Stimulated activated effector memory CD8-positive, alpha-beta T cell treated with anti-CD3 and anti-CD28 coated beads, Interleukin-12 subunit alpha, Interleukin-12 subunit beta, amount 100 ng/mL, for 72 hours (primary cell): ENCODE measurements around the gene DUOX1.
A peak's percentile ranks its signal among the peaks of the same experiment; 100 is the strongest.

Experiments used
- ATAC-seq: fragments of 150-1000 bp; cut with Tn5 transposase; 2 replicates; pipeline ENCODE4 v1.10.0; 2021
- DNase-seq, 2 donors: peaks; one replicate each; pipeline ENCODE4 v3.0.0; 2021 to 2022; ENCODE audit warnings: low spot score in 2 of 2
- H3K27ac Mint-ChIP-seq: one replicate; pipeline ENCODE4 v1.8.0; 2022; ENCODE audit warnings: mild to moderate bottlenecking, mixed read lengths
- H3K36me3 Mint-ChIP-seq: one replicate; pipeline ENCODE4 v1.8.0; 2022; ENCODE audit warnings: mild to moderate bottlenecking, mixed read lengths
- H3K4me1 Mint-ChIP-seq: one replicate; pipeline ENCODE4 v1.8.0; 2022; ENCODE audit warnings: mixed read lengths
- H3K4me3 Mint-ChIP-seq: one replicate; pipeline ENCODE4 v1.8.0; 2022; ENCODE audit warnings: mild to moderate bottlenecking, mixed read lengths
- H3K9me3 Mint-ChIP-seq: one replicate; pipeline ENCODE4 v1.8.0; 2022; ENCODE audit warnings: mixed read lengths

Gene DUOX1

DNA sequence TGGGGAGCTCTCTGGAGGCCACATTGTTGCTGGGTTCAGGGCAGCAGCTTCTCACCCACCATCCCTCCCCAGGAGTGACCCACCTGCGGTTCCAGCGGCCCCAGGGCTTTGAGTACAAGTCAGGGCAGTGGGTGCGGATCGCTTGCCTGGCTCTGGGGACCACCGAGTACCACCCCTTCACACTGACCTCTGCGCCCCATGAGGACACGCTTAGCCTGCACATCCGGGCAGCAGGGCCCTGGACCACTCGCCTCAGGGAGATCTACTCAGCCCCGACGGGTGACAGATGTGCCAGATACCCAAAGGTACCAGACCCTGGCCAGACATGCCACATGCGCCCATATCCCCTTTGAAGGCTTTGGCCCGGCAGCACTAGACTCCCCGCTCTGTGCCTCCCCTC lies 31.9 kb downstream of the DUOX1 start:
- Mint-ChIP-seq H3K9me3 (no peaks in the 10 kb centered on the region), H3K4me3 (no peak overlapping the region), H3K27ac (peak overlapping the region; percentile 78), H3K36me3 (peaks cover 71% of the 10 kb centered on the region), H3K4me1 (peaks cover 60% of the 10 kb centered on the region)
- DNase-seq (no peak), ATAC-seq (no peak)

DNA sequence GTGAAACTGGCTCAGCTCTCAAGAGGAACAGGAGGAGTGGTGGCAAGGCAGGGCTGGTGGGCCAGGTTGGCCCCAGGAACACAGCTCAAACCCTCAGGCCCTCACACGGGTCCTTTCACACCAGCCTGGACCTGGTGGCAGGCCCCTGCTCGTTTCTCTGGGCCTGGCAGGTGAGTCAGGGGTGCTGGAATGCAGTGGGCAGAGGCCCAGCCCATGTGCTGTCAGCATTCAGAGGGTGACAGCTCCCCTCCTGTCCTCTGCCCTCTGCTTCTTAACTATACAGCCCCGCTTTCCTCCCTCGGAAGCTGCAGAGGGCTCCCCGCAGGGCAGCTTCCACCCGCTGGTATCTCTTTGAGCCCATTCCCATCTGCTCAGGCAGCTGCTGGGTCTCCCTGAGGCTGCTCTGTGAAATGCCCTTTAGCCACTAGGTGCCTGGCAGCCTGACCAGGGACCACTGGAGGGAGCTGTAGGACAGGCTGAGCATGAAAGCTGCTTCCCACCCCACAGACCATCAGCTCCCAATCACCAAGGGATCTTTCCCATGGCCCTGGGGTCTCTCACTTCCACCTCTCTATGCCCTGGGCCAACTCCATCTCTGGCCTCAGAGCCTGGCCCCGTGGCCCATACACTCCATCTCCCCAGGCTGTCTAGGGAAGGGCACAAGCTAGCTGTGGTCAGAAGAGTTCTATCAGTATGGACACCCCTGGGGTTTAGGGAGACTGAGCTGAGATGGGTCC lies 33.1 kb downstream of the DUOX1 start:
- Mint-ChIP-seq H3K4me3 (no peak overlapping the region), H3K9me3 (no peaks in the 10 kb centered on the region), H3K27ac (peak overlapping the region; percentile 60), H3K36me3 (peaks cover 68% of the 10 kb centered on the region), H3K4me1 (peaks cover 52% of the 10 kb centered on the region)
- ATAC-seq (peak; percentile 40), DNase-seq (peak; percentile 42 to 75)

GRCh38 chr15:45163508-45163856 lies 33.7 kb downstream of the DUOX1 start:
- H3K9me3 Mint-ChIP-seq: no peaks in the 10 kb centered on the region
- peaks cover 53% of the 10 kb centered on the region for H3K4me1 Mint-ChIP-seq
- DNase-seq (no peak), ATAC-seq (no peak)
- no peak overlapping the region for H3K4me3 Mint-ChIP-seq
- H3K36me3 Mint-ChIP-seq: peaks cover 70% of the 10 kb centered on the region
- H3K27ac Mint-ChIP-seq: peak overlapping the region; percentile 60

DNA sequence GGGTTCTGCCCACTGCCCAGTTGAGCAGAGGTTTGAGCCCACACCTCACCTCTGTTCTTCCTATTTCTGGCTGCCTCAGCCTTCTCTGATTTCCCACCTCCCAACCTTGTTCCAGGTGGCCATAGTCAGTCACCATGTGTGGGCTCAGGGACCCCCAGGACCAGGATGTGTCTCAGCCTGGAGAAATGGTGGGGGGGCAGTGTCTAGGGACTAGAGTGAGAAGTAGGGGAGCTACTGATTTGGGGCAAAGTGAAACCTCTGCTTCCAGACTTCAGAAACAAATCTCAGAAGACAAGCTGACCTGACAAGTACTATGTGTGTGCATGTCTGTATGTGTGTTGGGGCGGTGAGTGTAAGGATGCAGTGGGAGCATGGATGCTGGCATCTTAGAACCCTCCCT lies 35.1 kb downstream of the DUOX1 start:
- H3K4me3 Mint-ChIP-seq: peak overlapping the region; percentile 64
- H3K4me1 Mint-ChIP-seq: peaks cover 50% of the 10 kb centered on the region
- H3K9me3 Mint-ChIP-seq: no peaks in the 10 kb centered on the region
- peak overlapping the region; percentile 84 for H3K27ac Mint-ChIP-seq
- peaks cover 66% of the 10 kb centered on the region for H3K36me3 Mint-ChIP-seq
- ATAC-seq (no peak), DNase-seq (no peak)

DNA sequence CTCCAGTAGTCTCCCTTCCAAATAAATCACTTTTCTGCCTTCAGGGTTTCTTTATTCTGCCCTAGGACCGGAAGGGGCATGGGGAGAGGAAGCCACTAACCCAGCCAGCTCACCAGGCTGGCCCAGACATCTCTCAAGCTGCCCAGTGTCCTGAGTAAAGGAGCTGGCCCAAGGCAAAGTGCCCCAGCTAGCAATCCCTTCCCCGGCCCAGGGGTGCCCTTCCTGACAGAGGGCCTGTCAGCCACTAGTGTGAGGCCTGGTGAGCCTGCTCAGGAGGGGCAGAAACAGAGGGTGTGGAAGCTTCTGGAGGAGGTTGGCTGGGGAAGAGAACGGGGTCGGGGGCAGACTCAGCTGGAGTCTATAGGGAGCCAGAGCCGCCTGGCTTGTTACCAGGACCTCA lies 35.7 kb downstream of the DUOX1 start:
- peaks cover 44% of the 10 kb centered on the region for H3K4me1 Mint-ChIP-seq
- peaks cover 60% of the 10 kb centered on the region for H3K36me3 Mint-ChIP-seq
- no peaks in the 10 kb centered on the region for H3K9me3 Mint-ChIP-seq
- DNase-seq (no peak), ATAC-seq (no peak)
- H3K27ac Mint-ChIP-seq: peak overlapping the region; percentile 84
- peak overlapping the region; percentile 64 for H3K4me3 Mint-ChIP-seq

DNA sequence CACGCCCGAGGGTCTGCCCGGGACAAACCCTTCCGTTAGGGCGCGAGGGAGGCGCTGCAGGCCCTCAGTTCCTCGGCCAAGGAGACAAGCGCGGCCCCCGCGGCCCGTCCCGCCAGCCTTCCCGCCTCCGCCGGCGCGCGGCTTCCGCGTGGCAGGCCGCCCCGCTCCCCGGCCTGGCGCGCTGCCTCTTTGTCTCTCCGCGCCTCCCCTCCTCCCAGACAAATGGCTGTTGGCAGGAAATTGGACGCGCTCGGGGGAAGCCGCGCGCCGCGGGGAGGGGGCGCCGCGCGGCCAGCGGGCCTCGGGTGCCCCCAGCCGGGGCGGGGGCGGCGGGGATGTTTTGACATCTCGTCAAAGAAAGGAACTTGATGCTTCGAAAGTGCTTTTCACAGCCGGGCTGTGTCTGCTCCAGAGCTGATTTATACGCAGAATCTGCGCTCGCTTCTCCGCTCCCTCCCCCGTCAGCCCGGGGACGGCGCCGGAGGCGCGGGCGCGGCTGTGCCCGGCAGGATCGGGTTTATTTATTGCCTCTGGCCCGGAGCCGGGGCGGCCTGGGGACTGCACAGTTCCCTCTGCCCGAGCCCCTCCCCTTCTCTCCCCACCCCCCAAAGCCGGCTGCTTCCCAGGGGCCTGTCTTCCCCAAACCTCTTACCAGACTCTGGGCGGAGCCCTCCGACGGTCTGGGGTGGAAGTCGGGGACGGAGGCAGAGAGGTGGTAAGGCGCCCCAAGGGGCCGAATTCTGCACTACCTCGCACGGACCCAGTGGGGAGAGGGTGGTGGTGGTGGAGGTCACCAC lies 37.2 kb downstream of the DUOX1 start:
- Mint-ChIP-seq H3K36me3 (peaks cover 45% of the 10 kb centered on the region), H3K27ac (peak overlapping the region; percentile 90), H3K9me3 (no peaks in the 10 kb centered on the region), H3K4me1 (peaks cover 40% of the 10 kb centered on the region), H3K4me3 (peak overlapping the region; percentile 64)
- ATAC-seq: peak; percentile 93
- DNase-seq: peak; percentile 72 to 93

DNA sequence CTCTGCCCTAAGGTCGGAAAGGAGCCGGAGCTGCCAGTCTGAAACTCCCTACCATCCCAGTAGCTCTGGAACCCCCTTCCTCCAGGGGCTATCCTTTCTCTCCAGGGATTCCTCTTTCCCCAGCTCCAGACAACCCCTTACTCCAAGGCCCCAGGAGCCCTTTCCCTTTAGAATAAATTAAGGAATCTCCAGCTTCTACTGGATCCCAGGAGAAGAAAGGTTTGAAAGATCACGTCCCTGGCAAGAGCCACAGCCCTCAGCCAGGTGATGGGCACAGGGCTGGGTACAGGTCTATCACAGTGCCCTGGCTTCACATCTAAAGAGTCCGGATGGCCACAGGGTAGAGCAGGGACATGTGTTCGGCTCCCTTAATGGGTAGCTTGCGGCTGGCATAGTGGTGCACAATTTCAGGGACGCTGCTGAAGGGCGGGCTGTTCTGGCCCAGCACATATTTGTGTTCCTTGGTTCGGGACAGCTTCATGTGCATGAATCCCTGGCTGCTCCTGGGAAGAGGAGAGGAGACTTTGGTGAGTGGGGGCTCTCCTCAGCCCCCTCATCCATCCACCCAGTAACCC lies 37.9 kb downstream of the DUOX1 start:
- Mint-ChIP-seq H3K4me3 (peak overlapping the region; percentile 64), H3K9me3 (no peaks in the 10 kb centered on the region), H3K27ac (peak overlapping the region; percentile 90), H3K36me3 (peaks cover 38% of the 10 kb centered on the region), H3K4me1 (peaks cover 38% of the 10 kb centered on the region)
- ATAC-seq: no peak
- DNase-seq: no peak

DNA sequence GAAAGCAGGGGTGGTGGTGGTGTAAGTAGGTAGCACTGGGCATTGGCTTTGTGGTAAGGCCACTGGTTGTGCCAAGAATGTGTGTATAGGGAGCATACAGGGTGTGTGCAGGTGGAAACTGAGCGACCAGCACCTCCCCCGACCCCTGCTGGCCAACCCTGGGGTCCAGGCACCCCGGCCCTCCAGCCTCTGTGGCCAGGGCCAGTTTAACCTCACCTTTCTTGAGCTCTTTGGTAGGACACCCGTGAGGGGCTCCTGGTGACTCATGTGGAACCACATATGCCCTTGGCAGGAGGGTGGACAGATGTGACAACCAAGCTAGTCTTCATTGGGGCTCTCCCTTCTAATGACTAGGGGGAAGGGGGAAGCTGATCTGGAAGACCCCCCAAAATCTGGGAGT lies 38.5 kb downstream of the DUOX1 start:
- ATAC-seq: no peak
- no peak for DNase-seq
- peaks cover 34% of the 10 kb centered on the region for H3K36me3 Mint-ChIP-seq
- H3K27ac Mint-ChIP-seq: peak overlapping the region; percentile 90
- H3K9me3 Mint-ChIP-seq: no peaks in the 10 kb centered on the region
- peaks cover 32% of the 10 kb centered on the region for H3K4me1 Mint-ChIP-seq
- H3K4me3 Mint-ChIP-seq: peak overlapping the region; percentile 64

DNA sequence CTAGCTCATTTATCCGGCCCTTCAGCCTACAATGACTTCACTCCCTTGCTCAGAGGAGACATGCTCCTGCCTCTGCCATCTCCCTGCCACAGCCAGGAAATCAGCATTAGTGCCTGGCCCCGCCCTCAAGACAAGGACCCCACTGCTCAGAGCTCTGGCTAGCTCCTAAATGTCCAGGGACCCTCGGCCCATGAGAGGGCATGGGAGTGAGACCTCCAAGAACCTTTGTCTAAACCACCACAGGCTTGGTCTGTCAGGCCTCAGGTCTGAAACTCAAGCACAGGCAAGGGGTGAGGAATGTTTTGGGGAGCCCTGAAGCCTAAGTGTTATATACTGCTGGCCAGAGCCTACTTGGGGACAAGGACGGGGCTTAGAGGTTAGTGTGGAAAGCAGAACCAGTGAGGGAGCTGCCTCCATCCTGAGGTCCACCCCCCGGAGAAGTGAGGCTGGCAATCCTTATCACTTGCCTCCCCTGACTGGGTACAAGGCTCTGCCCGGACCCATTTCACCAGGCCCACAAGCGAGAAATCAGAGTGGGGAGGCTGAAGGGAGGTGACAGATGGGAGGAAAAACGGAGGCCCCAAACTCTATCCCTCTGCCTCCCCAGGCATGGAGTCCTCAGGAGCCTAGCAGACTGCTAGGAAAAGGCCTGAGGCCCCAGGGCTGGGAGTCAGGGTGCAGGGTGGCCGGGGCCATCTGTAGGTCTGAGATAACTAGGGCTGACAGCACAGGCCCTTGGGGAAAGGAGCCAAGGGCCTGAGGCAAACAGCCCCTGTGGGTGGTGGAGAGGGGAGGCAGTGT lies 39.2 kb downstream of the DUOX1 start:
- H3K9me3 Mint-ChIP-seq: no peaks in the 10 kb centered on the region
- peak overlapping the region; percentile 64 for H3K4me3 Mint-ChIP-seq
- ATAC-seq (no peak), DNase-seq (no peak)
- H3K27ac Mint-ChIP-seq: peak overlapping the region; percentile 90
- H3K4me1 Mint-ChIP-seq: peaks cover 30% of the 10 kb centered on the region
- H3K36me3 Mint-ChIP-seq: peaks cover 29% of the 10 kb centered on the region

DNA sequence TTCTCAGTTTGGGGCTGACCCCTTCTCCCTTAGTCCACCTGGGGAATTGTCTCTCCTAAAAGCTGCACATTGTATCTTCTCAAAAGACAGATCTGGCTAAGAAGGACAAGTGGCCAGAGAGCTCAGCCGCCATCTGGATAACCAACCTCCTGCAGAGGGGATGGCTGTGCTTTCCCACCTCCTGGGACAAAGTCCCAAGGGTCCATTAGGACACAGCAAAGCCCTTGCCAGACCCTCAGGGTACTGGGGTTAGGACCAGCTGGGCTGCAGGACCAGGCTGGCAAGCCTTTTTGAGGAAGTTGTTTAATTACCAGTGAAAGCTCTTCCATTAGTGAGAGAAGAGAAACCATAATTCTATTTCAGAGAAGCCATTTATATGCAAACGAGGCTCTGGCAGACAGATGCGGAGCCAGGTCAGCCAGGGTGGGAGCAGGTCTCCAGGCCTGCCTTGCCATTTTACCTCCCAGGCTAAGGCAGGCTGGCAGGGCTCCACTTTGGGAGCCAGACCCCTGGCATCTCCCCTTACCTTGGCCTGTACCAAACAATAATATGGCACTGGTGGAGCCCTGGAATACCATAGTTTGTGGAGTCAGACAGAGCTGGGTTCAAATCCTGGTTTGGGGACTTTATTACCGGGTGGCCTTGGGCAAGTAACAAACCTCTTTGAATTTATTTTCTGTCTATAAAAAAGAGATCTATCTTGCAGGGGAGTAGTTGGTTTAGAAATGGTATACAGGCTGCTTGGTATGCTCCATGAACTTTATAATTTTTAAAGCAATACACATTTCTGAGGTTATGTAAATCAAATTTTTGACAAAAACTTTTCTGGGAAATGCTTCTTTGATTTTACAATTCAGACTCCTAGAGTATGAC lies 40.0 kb downstream of the DUOX1 start:
- no peak overlapping the region for H3K4me3 Mint-ChIP-seq
- DNase-seq (no peak), ATAC-seq (no peak)
- peaks cover 27% of the 10 kb centered on the region for H3K4me1 Mint-ChIP-seq
- H3K36me3 Mint-ChIP-seq: peaks cover 30% of the 10 kb centered on the region
- H3K9me3 Mint-ChIP-seq: no peaks in the 10 kb centered on the region
- H3K27ac Mint-ChIP-seq: no peak overlapping the region

DNA sequence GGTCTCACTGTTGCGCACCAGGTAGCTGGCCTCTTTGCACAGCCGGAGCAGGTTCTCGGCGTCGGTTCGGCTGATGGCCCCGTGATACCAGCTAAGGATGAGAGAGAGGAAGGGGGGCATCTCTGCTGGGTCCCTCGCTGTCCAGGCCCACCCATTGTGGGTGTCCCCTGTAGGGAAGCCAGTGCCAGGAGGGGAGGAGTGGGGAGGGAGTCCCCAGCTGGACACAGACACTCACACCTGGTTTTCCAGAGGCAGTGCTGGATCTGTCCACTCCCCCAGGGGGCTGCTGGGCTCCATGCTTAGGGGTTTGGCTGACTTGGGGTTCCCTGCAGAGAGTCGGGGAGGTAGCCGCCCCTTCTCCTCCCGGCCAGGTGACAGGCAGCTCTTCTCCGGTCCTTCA lies 42.1 kb downstream of the DUOX1 start:
- Mint-ChIP-seq H3K27ac (no peak overlapping the region), H3K36me3 (peaks cover 38% of the 10 kb centered on the region), H3K4me1 (peaks cover 13% of the 10 kb centered on the region), H3K9me3 (no peaks in the 10 kb centered on the region), H3K4me3 (no peak overlapping the region)
- no peak for ATAC-seq
- no peak for DNase-seq

GRCh38 chr15:45174069-45174468 lies 44.3 kb downstream of the DUOX1 start:
- no peak for ATAC-seq
- no peak overlapping the region for H3K4me3 Mint-ChIP-seq
- H3K27ac Mint-ChIP-seq: no peak overlapping the region

DNA sequence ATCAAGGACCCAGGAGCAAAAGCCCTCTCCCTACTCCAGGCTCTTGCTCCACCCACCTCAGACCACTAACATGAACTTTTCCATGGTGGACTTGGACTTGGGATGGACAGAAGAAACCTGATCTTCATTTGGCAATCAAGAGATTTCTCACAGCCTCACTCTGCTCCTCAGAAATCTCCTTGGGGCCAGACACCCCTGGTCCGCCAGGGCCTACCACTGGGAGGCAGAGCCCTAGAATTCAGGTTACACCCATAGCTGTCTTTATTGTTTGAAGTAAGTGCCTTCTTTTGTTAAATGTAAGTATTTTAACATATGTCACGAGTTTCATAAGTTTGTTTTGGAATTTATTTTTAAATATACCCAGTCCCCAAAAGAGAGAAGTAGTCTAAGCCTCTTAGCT lies 44.8 kb downstream of the DUOX1 start:
- H3K9me3 Mint-ChIP-seq: no peaks in the 10 kb centered on the region
- no peak overlapping the region for H3K4me3 Mint-ChIP-seq
- no peak for DNase-seq
- ATAC-seq: no peak
- H3K4me1 Mint-ChIP-seq: peaks cover under 1% of the 10 kb centered on the region
- H3K27ac Mint-ChIP-seq: peak overlapping the region; percentile 46
- H3K36me3 Mint-ChIP-seq: peaks cover 37% of the 10 kb centered on the region

More at GRCh38 chr15:45174069-45174468, 44.3 kb downstream of the DUOX1 start:
- no peaks in the 10 kb centered on the region for H3K9me3 Mint-ChIP-seq
- no peaks in the 10 kb centered on the region for H3K4me1 Mint-ChIP-seq
- peaks cover 37% of the 10 kb centered on the region for H3K36me3 Mint-ChIP-seq
- no peak for DNase-seq

DNA sequence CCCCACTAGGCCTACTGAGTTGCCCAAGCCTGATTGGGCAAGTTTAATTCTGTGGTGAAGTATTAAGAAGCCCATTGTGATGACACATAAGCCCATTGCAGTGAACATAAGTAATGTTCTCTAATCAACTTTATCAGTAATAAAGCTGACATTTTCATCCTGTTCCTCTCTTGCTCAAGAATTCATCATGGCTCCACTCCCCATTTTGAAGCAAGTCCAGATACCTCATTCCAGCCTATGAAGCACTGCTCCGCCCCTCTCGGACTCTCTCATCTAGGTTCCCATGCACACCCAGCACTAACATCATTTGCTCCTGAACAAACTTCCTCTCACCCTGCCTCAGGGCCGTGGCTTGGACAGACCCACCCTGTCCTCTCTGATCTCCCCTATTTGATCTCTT lies 47.5 kb downstream of the DUOX1 start:
- H3K27ac Mint-ChIP-seq: no peak overlapping the region
- peaks cover 21% of the 10 kb centered on the region for H3K4me1 Mint-ChIP-seq
- H3K9me3 Mint-ChIP-seq: no peaks in the 10 kb centered on the region
- DNase-seq: no peak
- peaks cover 42% of the 10 kb centered on the region for H3K36me3 Mint-ChIP-seq
- H3K4me3 Mint-ChIP-seq: no peak overlapping the region
- ATAC-seq: no peak
